Measurements from ENCODE around the gene PAEP.

- TF ChIP-seq POLR2A (IDR thresholded peaks at IDR 0.05) (no peak), CTCF (IDR thresholded peaks at IDR 0.05) (no peak)
These were observed 37.3 kb upstream of the PAEP start for GRCh38 chr9:135524130-135524861.
